GM19025 (cell line): ENCODE measurements around the gene TPSD1.
"Not testable (repeated sequence)": the region's sequence is repeated elsewhere in the genome, so short reads cannot be mapped to it uniquely, and the experiment has no call there.

Source experiments
- ATAC-seq: cut with Tn5 transposase; IDR thresholded peaks from one replicate; pipeline ENCODE4 v1.9.1; 2021; ENCODE audit warnings: mild to moderate bottlenecking, low read depth, moderate library complexity; ENCODE audit not compliant: unreplicated experiment

The TPSD1 gene

GRCh38 chr16:1255276-1256122 is at the start of gene TPSD1:
TPSD1 (plus strand) TSS chr16:1256069; CDS start chr16:1256281, 212 bp downstream.
- not testable (repeated sequence) for ATAC-seq

- ATAC-seq, result no peak
Observed at GRCh38 chr16:1206326-1206725, 49.5 kb upstream of the TPSD1 start.

GRCh38 chr16:1206786-1207185 is 49.1 kb upstream of the TPSD1 start:
- ATAC-seq, result no peak

GRCh38 chr16:1208239-1208830 is 47.5 kb upstream of the TPSD1 start:
- ATAC-seq, result no peak

- no peak for ATAC-seq
Observed at GRCh38 chr16:1209081-1209480, 46.8 kb upstream of the TPSD1 start.

GRCh38 chr16:1210461-1210860 is 45.4 kb upstream of the TPSD1 start:
- ATAC-seq, result no peak

- ATAC-seq, result no peak
Observed at GRCh38 chr16:1211451-1212268, 44.2 kb upstream of the TPSD1 start.

- no peak for ATAC-seq
Observed at GRCh38 chr16:1212616-1213194, 43.2 kb upstream of the TPSD1 start.

GRCh38 chr16:1213231-1213630 is 42.6 kb upstream of the TPSD1 start:
- no peak for ATAC-seq

GRCh38 chr16:1213796-1214372 is 42.0 kb upstream of the TPSD1 start:
- no peak for ATAC-seq

GRCh38 chr16:1214719-1215118 is 41.1 kb upstream of the TPSD1 start:
- no peak for ATAC-seq

GRCh38 chr16:1215574-1216295 is 40.1 kb upstream of the TPSD1 start:
- ATAC-seq, result no peak

- no peak for ATAC-seq
Observed at GRCh38 chr16:1216296-1216619, 39.6 kb upstream of the TPSD1 start.

GRCh38 chr16:1216681-1217400 is 39.0 kb upstream of the TPSD1 start:
- no peak for ATAC-seq

- ATAC-seq, result no peak
Observed at GRCh38 chr16:1217526-1217925, 38.3 kb upstream of the TPSD1 start.

- no peak for ATAC-seq
Observed at GRCh38 chr16:1218061-1218929, 37.6 kb upstream of the TPSD1 start.

- no peak for ATAC-seq
Observed at GRCh38 chr16:1218930-1219611, 36.8 kb upstream of the TPSD1 start.
